Measurements from ENCODE around the gene NECAP2. TPM values are rescaled to one million over a fixed set of nuclear protein-coding genes. Genes with fewer than 3 reads are reported as not detected.

The NECAP2 gene
- total RNA-seq, 1 experiment from 2014 or later = 29.8 TPM

GRCh38 chr1:16391411-16391810, 49.1 kb upstream of the NECAP2 start:
- TF ChIP-seq MAX (CRISPR knock-in tag; IDR thresholded peaks at IDR 0.05) (no peak), ZNF425 (CRISPR knock-in tag; conservative IDR thresholded peaks at IDR 0.05) (no peak), TP53 (CRISPR knock-in tag; IDR thresholded peaks at IDR 0.05) (no peak), NFATC4 (CRISPR knock-in tag; IDR thresholded peaks at IDR 0.05) (no peak), ZNF263 (CRISPR knock-in tag; IDR thresholded peaks at IDR 0.05; ENCODE audit: low read depth) (no peak), CBFB (CRISPR knock-in tag; IDR thresholded peaks at IDR 0.05; ENCODE audit: low read depth) (no peak)
- ChIA-PET CTCF (no interaction called here), POLR2A (no interaction called here)
- H3K27ac Mint-ChIP-seq = peak overlapping the region; percentile 48; the same call in 1 of the 2 replicates
- ATAC-seq (no peak), DNase-seq (ENCODE audit: low spot score) (no peak)
- no peak overlapping the region for H3K4me3 Mint-ChIP-seq
- H3K36me3 Mint-ChIP-seq = peaks cover 24% of the 10 kb centered on the region
- H3K27me3 Mint-ChIP-seq (ENCODE audit: low read depth) = no peaks in the 10 kb centered on the region; the same call in 1 of the 2 replicates
- peaks cover 43% of the 10 kb centered on the region for H3K4me1 Mint-ChIP-seq
- H3K9me3 Mint-ChIP-seq = no peaks in the 10 kb centered on the region

GRCh38 chr1:16392740-16393569, 47.6 kb upstream of the NECAP2 start:
- Mint-ChIP-seq H3K4me3 (no peak overlapping the region; the same call in 1 of the 2 replicates), H3K9me3 (no peaks in the 10 kb centered on the region), H3K27me3 (ENCODE audit: low read depth) (no peaks in the 10 kb centered on the region; the same call in 1 of the 2 replicates), H3K36me3 (peaks cover 26% of the 10 kb centered on the region), H3K4me1 (peaks cover 43% of the 10 kb centered on the region), H3K27ac (peak overlapping the region; percentile 62)
- TF ChIP-seq HMGXB4 (CRISPR knock-in tag; IDR thresholded peaks at IDR 0.05) (no peak), FOXP1 (CRISPR knock-in tag; IDR thresholded peaks at IDR 0.05; ENCODE audit: borderline replicate concordance) (no peak)
- POLR2A ChIA-PET = interaction anchor here (0.5 to 0.7 kb wide), 2 partner anchors 31 to 277 kb away, joined by 4 to 5 read pairs; no protein-coding TSS in a partner anchor
- DNase-seq (ENCODE audit: low spot score) = no peak
- ATAC-seq = no peak; the same call in 1 of the 2 replicates
- CTCF ChIA-PET = interaction anchor here (1.0 to 1.3 kb wide), 4 partner anchors 32 to 228 kb away, joined by 3 to 4 read pairs (median 3); partner anchors contain the start of gene NECAP2

- ChIA-PET POLR2A (no interaction called here), CTCF (interaction anchor here (0.8 to 1.3 kb wide), 6 partner anchors 9 to 227 kb away, joined by 3 to 4 read pairs (median 4); partner anchors contain the start of gene NECAP2)
- H3K27ac Mint-ChIP-seq = peak overlapping the region; percentile 33; the same call in 1 of the 2 replicates
- ATAC-seq (no peak), DNase-seq (ENCODE audit: low spot score) (no peak)
- no peak overlapping the region for H3K4me3 Mint-ChIP-seq
- peaks cover 26% of the 10 kb centered on the region for H3K36me3 Mint-ChIP-seq
- H3K27me3 Mint-ChIP-seq (ENCODE audit: low read depth) = no peaks in the 10 kb centered on the region; the same call in 1 of the 2 replicates
- H3K4me1 Mint-ChIP-seq = peaks cover 43% of the 10 kb centered on the region
- no peaks in the 10 kb centered on the region for H3K9me3 Mint-ChIP-seq
- TF ChIP-seq ZNF423 (CRISPR knock-in tag; IDR thresholded peaks at IDR 0.05) (no peak), ZNF416 (CRISPR knock-in tag; IDR thresholded peaks at IDR 0.05) (no peak), TCF7 (CRISPR knock-in tag; IDR thresholded peaks at IDR 0.05; ENCODE audit: low read depth) (no peak), CTCF (IDR thresholded peaks at IDR 0.05) (no peak), NFE2L1 (CRISPR knock-in tag; IDR thresholded peaks at IDR 0.05) (no peak), ETV6 (CRISPR knock-in tag; IDR thresholded peaks at IDR 0.05) (no peak), FOXP1 (CRISPR knock-in tag; IDR thresholded peaks at IDR 0.05; ENCODE audit: borderline replicate concordance) (no peak), ZNF138 (CRISPR knock-in tag; conservative IDR thresholded peaks at IDR 0.05) (no peak), STAT6 (CRISPR knock-in tag; conservative IDR thresholded peaks at IDR 0.05; ENCODE audit: low read depth) (no peak)
Measured at GRCh38 chr1:16393570-16394521, 46.7 kb upstream of the NECAP2 start.

Data from WTC11 (cell line).